ENCODE measurements around the gene OSBP2.

Gene OSBP2

GRCh38 chr22:30861131-30861530, 166.5 kb downstream of the OSBP2 start:
- no peak for DNase-seq (ENCODE audit: low read depth)
- no peak overlapping the region for H3K4me3 ChIP-seq (ENCODE audit: low read length)
- TF ChIP-seq CTCF (conservative IDR thresholded peaks at IDR 0.05; ENCODE audit: low read length), result no peak

DNA sequence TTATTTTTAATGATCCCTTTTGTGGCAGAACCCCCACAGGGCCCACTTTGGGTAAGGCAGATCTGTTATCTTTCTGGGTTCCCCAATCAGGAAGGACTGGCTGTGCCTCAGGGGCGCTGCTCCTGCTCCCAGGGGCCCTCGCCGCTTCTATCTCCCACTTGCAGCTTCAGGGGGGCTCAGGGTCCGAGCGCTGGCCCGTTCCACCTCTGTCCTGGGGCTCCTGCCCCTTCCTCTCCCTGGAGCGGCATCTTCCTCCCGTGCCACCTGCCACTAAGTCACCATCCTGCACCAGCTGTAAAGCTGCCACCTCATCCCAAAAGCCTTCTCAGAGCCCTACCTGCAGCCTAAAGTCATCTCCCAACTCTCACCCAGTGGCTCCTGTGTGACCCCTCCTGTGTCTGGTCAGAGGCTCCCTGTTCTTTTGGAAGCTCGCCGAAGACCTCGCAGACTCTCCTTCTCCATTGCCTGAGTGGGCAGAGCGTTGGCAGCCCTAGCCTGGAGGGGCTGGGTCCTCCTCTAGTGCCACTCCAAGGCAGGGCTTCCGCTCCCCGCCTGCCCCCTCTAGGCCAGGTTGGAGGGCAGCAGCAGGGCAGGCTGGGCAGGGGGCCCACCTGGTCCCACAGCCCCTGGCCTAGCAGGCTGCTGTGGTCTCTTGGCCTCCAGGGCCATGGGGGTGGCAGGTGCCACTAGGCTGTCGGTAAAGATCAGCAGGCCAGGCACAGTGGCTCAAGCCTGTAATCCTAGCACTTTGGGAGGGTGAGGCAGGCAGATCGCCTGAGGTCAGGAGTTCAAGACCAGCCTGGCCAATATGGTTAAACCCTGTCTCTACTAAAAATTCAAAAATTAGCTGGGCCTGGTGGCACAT, 167.2 kb downstream of the OSBP2 start:
- no peak for DNase-seq (ENCODE audit: low read depth)
- TF ChIP-seq CTCF (conservative IDR thresholded peaks at IDR 0.05; ENCODE audit: low read length), result no peak
- H3K4me3 ChIP-seq (ENCODE audit: low read length), result no peak overlapping the region

DNA sequence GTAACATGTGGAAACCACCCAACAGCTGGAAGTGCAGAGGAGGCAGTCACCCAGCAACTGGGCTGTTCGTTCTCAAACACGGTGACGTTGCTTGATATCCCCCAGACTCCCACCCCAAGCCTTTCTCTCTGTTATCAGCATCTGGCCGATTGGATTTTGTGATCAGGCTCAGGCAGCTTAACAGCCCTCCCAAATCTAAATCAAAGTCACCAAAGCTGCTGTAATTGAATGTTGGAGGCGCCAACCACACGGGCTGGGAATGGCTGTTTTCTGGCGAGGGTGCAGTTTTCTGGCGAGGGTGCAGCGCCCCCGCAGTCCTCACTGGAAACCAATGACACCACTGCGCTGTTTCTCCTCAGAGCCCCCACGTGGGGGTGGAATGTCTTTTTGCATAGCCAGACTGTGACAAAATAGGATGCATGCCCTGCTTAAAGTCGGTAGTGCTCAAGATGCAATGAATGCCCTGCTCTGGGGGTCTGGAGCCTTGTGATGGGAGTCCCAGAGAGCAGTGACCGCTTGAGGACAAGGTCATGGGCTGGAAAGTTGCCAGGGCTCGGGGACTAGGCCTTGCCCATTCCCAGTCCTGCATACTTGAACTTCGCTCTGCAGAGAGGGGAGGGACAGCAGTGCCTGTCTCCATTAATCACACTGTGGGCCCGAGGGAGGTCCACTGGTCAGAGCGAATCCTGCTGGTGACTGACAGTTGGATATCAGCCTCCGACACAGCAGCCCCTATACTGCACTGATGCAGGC, 168.6 kb downstream of the OSBP2 start:
- no peak for DNase-seq (ENCODE audit: low read depth)
- no peak overlapping the region for H3K4me3 ChIP-seq (ENCODE audit: low read length)
- TF ChIP-seq CTCF (conservative IDR thresholded peaks at IDR 0.05; ENCODE audit: low read length), result no peak

DNA sequence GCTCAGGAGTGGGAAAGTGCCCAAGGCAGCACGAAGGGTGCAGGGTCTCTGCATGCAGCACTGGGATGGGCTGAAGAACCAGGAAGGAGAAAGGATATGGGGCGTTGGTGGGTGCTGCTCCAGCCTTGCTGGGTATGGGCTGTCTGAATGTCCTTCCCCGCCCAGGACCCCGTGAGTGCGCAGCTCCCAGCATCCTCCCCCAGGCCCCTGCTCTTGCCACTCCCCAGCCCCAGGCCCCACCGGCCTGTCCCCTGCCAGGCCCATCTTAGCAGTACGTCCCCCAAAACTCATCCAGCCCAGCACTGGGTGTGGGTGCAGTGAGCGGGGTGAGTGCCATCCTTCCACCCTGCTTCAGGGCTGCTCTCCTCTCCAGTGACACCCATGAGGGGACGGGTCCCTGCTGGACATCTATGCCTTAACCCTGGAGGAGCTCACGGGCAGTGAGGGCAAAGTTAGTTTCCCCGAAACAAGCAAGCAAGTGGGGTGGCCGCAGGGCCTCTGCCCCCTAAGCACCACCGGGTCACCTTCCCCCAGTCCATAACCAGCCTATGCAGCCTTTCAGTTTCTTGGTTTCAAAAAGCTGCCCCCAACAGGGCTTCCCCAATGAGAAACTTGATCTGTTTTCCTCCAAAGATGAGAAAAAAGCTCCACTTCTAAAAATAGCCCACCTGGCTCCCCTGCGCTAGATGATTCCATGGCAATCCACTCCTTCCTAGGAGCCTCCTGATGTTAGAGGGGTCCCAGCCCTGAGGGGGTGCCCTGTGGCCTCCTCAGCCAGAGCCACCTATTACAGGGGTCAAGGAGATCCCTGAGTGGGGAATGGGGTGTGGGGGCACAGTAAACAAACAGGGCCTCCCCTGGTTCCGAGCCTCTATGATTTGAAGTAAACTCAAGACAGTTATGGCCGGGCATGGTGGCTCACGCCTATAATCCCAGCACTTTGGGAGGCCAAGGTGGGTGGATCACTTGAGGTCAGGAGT, 170.1 kb downstream of the OSBP2 start:
- H3K4me3 ChIP-seq (ENCODE audit: low read length), result no peak overlapping the region
- no peak for DNase-seq (ENCODE audit: low read depth)
- TF ChIP-seq CTCF (conservative IDR thresholded peaks at IDR 0.05; ENCODE audit: low read length), result no peak

DNA sequence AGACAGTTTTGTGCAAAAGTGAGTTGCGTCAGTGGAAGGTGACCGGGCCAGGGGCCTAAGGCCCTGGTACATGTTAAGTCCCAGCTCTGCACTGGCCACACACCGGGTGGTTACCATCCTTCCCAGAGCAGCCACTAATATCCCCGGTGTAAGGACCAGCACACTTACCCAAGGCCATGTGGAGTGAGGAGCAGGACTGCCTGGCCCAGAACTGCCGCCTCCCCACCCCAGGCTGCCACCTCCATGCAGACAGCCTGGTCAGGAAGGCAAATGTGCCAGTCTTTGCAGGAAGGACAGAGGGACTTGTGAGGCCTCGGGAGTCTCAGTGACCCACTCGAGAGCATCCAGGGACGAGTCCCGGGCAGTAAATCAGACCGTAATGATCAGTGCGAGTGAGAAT, 171.0 kb downstream of the OSBP2 start:
- DNase-seq (ENCODE audit: low read depth), result no peak
- H3K4me3 ChIP-seq (ENCODE audit: low read length), result no peak overlapping the region
- no peak for TF ChIP-seq CTCF (conservative IDR thresholded peaks at IDR 0.05; ENCODE audit: low read length)

- no peak overlapping the region for H3K4me3 ChIP-seq (ENCODE audit: low read length)
- TF ChIP-seq CTCF (conservative IDR thresholded peaks at IDR 0.05; ENCODE audit: low read length), result no peak
- no peak for DNase-seq (ENCODE audit: low read depth)
Observed at GRCh38 chr22:30866216-30866615, 171.5 kb downstream of the OSBP2 start.
